Astrocyte of the spinal cord (primary cell): ENCODE results near the gene MILR1.

Experiments used
- DNase-seq: peaks from one replicate; pipeline ENCODE4 v3.0.0; 2011; ENCODE audit warnings: low read depth, low spot score
- H3K4me3 ChIP-seq: 2 replicates; pipeline ENCODE4 v1.5.1; 2011; ENCODE audit warnings: low read depth, mild to moderate bottlenecking, low read length, moderate library complexity
- CTCF ChIP-seq: IDR thresholded peaks from 2 replicates; pipeline ENCODE4 v1.5.1; 2012; ENCODE audit warnings: low read depth, mild to moderate bottlenecking, low read length, inconsistent platforms
- in situ Hi-C: cut with HindIII; loops from 2 replicates; pipeline ENCODE4 v1.10.0; 2017; ENCODE audit warnings: low sequenced_read_pairs

MILR1 gene

GRCh38 chr17:64403881-64404460 lies 44.9 kb upstream of the MILR1 start:
- H3K4me3 ChIP-seq = no peak overlapping the region
- TF ChIP-seq CTCF = no peak
- in situ Hi-C loops = no loop called here
- no peak for DNase-seq

DNA sequence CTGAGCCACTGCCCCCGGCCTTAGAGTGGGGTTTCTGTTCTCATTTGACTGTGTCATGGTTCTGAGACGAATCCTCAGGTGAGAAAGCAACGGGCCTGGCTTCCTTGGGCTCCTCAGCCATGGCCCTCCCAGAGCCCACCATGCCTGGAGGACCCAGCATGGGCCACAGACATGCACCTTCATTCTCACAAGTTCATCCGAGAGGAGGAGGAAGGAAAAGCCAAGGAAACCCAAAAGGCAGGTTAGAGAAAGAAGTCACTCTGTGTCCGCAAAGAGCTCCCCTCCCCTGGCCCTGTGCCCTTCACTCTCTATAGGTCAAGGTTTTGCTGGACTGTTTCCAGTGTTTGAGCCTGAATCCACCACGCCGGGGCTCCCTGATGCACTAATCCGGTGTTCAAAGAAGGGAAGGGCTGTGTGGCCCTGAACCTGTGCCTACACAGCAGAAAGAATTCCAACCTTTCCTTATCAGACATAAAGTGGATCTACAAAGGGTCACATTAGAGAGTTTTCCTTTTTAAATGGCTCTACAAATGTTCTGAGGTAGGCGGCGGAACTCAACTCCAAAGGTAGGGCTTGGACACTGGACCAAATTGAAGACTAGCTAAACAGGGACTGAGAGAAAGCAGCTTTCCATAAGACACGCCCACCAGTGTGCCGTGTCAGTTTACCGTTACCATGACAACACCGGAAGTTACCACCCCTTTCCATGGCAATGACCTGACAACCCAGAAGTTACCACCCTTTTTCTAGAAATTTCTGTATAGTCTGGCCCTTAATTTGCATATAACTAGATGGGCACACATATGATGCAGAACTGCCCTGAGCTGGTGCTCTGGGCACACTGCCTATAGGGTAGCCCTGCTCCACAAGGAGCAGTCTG lies 42.4 kb upstream of the MILR1 start:
- in situ Hi-C loops = no loop called here
- no peak overlapping the region for H3K4me3 ChIP-seq
- TF ChIP-seq CTCF = no peak
- DNase-seq = no peak

GRCh38 chr17:64410750-64411490 lies 38.0 kb upstream of the MILR1 start:
- DNase-seq = no peak
- in situ Hi-C loops = no loop called here
- H3K4me3 ChIP-seq = no peak overlapping the region
- no peak for TF ChIP-seq CTCF

DNA sequence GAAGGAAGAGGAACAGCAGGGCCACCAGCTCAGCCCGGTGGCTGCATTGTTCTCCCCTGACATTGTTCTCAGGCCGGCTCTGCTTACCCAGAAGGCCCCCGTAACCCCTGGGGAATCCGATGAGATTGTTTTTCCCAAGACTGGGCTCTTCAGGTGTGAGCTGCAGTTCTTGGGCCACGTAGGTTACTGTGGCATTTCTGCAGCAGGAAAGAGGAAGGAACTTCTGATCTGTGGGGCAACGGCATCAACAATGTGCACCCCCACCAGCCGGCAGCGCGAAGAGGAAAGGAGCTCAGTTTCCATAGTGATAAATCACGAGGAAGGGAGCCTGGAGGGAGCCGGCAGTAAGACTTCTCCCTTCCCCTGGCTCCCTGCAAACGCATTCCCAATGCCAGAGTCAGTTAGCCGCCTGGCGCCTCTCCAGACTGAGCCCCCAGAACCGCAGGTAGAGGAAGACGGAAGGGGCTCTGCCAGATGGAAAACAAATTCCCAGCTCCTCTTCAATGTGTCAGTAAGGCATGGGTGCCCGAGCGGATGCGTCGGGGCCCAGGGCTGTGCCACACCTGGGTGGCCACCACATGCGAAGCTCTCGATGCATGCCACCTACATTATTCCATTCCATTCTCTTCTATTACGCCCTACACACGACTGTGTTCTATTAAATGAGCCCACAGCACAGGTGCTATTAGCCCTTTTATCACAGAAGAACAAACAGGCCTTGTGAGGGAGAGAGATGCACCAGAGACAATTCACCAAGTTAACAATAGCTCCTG lies 36.7 kb upstream of the MILR1 start:
- no peak for TF ChIP-seq CTCF
- peak; percentile 14 for DNase-seq
- no peak overlapping the region for H3K4me3 ChIP-seq
- in situ Hi-C loops = no loop called here

GRCh38 chr17:64412944-64413381 lies 36.0 kb upstream of the MILR1 start:
- no peak for DNase-seq
- in situ Hi-C loops = no loop called here
- TF ChIP-seq CTCF = no peak
- H3K4me3 ChIP-seq = no peak overlapping the region

DNA sequence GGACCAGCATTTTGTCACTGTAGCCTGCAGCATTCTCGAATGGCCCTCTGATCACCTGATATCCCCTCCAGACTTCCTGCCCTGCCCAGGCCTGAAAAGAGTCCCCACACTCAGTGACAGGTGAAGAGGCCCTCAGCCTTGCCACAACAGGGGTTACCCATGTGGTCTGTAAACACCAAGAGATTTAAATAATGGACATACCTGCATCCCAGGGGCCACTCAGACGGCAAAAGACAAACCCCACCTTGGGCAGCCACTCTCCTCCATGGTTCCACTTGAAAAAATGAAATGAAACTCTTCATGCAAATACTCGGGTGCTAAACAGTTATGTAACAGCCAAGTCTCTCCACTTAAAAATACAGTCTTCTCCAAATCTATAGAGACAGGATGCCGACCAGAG lies 35.4 kb upstream of the MILR1 start:
- no peak overlapping the region for H3K4me3 ChIP-seq
- in situ Hi-C loops = no loop called here
- TF ChIP-seq CTCF = no peak
- no peak for DNase-seq
